Stimulated activated CD8-positive, alpha-beta memory T cell treated with anti-CD3 and anti-CD28 coated beads, Interleukin-4, amount 100 ng/mL, for 24 hours (primary cell): ENCODE measurements around the gene SERAC1.

Experiments
- DNase-seq: peaks from one replicate; pipeline ENCODE4 v3.0.0-alpha.2; 2020; ENCODE audit warnings: low read depth

The SERAC1 gene

GRCh38 chr6:158077676-158078075 is 90.4 kb downstream of the SERAC1 start:
- DNase-seq, result no peak

DNA sequence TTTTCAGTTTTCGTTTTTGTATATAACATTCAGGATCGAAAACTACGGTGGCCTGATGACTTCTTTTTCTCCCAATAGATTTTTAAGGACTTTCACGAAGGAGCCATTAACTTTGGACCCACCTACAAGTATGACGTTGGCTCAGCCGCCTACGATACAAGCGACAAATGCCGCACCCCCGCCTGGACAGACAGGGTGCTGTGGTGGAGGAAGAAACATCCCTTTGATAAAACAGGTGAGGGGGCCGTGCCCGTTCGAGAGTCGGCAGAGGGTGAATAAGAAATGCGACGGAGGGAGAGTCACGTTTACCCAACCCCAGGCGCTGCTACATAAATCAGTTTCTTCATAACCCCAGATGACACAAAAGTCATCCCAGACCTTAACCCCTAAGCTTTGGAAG is 91.5 kb downstream of the SERAC1 start:
- no peak for DNase-seq

- DNase-seq, result no peak
Measured at GRCh38 chr6:158073776-158074175, 94.3 kb downstream of the SERAC1 start.

DNA sequence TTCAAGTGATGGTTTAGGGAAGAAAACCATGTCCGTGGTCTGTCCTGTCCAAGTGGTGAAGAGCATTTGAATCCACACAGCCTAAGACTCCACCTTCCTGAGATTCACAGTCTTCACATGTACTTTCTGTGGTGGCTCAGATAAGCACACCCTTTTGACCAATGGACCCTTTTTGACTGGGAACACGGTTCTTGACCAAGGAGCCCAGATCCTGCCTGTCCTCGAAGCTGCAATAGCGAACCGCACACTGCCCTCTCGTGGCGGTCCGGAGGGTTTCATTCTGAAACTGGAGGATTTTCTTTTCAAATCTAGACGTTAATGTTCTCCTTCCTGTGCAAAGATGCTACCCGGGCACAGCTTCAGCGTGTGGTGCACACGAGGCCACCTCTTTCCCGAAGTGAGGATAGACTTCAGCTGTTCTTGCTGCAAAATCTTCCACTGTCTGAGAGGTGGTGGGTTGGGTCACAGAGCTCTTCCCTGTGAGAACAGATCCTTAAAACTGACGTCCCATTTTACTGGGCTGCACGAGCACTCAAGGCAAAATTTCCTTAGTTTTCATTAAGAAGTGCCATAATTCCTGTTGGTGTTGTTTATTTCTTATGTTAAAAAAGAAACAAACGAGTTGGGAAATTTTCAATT is 95.9 kb downstream of the SERAC1 start:
- DNase-seq, result peak; percentile 53

GRCh38 chr6:158071121-158072082 is 96.7 kb downstream of the SERAC1 start:
- no peak for DNase-seq

DNA sequence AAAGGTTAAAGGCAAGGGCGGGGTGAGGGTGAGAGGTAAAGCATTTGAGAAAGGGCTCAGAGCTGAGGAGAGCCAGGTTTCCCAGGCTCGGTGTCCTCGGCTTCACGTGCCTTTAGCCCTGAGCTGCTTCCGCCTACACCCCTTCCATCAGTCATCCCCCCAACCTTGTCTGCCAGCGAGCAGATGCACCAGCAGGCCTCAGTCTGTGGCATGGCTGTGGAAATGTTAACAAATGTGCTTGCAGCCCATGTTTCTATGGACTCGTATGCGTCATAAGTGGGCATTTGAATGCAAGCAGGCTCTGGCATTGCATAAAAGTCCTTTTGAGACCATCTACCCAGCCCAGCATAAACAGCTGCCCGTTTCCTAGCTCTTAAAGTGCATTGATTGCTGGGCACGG is 97.5 kb downstream of the SERAC1 start:
- DNase-seq, result no peak

DNA sequence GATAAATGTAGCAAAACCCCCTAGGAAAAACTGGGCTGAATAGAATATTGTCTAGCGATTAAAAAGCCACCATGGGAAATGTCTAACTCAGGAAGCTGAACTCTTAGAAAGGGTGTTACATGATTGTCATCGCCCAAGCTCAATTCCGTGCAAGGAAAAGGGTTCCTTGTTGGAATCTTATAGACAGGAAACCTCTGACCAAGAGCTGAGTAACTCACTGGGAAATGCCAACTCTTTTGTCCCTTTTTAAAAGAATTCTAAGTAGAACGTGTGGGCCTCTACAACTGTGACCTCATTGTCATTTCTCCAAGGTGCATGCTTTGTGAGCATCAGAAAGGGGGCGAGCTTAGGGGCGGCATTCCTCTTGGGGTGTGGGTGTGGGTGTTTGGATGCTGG is 98.3 kb downstream of the SERAC1 start:
- no peak for DNase-seq

GRCh38 chr6:158068893-158069799 is 98.9 kb downstream of the SERAC1 start:
- DNase-seq, result no peak

DNA sequence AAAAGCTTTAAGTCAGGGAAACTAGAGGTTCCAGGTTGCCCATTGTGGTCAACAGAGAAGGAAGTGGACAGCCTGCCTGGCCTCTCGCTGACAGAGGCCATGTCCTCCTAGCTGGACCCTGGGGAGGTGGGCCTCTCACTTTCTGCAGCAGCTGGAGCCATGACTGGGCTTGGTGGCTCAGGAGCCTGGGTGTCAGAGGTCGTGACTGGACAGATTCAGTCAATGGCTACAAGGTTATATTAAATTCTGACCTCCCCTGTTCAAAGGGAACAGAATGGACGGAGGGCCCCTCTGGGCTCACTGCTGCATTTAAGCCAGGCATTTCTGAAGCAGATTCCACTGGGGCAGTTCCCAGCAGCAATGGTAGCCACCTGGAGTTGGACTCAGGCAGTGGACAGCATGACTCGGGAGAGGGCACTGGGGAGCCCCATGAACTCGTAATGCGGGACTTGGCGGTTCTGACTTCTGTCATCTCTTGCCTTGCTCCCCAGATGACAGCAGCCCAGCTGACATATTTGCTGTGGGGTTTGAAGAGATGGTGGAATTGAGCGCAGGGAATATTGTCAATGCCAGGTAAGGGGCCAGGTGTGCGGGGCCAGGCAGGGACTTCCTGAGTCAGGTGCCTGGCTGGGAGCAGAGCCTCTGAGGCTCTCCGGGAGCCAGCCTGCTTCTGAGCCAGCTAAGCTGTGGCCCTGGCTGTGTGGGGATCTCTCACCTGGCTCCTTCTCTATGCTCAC is 99.7 kb downstream of the SERAC1 start:
- no peak for DNase-seq

DNA sequence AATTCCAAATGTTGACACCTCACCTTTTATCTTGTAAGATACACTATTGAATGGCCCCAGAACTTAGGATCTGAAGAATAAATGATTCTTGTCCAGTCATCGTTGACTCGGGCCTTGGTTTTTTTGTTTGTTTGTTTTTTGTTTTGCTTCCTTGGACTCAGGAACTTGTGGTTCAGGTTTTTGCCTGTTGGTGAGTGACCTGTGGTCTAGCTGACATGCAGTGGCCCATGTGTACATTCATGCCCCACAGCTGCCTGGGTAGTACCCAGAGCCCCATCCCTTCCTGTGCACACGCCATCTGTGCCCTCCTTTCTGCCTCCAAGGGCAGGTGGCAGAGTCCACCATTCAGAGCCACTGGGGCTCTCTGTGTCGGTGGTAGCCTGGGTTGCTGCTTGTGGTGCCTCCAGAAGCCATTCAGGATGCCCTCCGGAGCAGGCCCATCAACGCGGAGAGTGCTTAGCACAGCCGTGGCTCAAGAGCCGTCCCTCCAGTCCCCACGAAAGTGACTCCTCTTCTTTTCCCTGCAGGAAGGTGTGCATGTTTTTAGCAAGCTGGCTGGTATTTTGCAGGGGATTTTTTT is 100.5 kb downstream of the SERAC1 start:
- no peak for DNase-seq

GRCh38 chr6:158066136-158066781 is 101.8 kb downstream of the SERAC1 start:
- DNase-seq, result no peak

DNA sequence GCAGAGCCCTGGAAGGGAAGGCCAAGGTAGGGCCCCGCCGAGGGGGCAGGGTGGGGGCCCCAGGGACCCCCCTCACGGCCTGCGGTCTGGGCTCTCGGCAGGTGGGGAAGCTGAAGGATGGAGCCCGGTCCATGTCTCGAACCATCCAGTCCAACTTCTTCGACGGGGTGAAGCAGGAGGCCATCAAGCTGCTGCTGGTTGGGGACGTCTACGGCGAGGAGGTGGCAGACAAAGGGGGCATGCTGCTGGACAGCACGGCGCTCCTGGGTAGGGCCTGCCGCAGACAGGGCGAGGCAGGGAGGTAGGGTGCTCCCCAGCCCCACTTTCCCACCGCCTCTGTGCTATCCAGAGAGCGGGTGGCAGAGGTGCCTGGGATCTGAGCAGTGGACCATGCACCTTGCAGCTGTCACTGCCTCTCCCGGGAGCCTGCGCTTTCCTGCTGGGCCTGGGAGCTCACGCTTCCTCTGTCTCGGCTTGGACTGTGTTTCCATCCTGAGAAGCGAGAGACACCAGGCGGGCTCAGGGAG is 103.3 kb downstream of the SERAC1 start:
- no peak for DNase-seq

DNA sequence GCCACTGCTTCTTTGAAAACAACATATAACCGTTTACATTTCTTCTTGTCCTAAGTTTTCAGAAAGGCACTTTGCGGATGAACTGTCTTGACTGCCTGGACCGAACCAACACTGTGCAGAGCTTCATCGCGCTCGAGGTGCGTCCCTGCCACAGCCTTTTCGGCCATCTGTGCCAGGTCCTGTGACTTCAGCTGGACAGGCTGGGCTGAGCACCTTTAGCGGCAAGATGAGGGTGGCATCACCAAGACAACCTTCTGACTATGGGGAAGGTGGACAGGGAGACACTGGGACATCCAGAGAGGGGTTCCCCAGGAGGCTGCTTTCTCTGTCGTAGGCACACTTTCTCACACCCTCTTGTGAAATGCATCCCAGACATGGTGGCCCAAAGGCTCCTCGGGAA is 104.3 kb downstream of the SERAC1 start:
- DNase-seq, result no peak

DNA sequence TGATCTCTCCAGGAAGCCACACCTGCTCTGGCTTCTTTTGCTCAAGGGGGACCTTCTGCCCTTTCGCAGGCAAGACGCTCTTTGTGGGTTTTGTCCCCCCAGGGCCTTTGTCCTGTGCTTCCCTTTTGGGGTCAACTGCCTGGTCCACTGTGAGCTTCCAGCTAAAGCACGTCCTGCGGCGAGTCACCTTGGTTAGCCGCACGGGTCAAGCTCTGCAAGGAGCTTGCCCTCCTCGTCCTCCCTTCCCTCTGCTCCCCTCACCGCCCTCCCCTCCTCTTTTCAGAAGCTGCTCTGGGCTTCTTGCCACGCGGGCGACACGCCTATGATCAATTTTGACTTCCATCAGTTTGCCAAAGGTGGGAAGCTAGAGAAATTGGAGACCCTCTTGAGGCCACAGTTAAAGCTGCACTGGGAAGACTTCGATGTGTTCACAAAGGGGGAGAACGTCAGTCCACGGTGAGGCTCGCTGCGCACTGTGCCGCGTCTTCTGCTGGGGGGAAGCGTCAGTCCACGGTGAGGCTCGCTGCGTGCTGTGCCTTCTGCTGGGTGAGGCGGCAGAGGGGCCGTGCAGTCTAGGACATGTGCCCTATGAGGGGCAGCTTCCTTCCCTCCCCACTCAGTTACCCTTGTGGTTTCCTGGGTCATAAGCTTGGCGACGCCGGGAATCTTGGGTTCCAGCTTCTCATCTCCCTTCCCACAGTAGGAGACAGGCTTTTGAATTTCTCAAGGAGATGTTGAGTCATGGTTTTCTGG is 106.2 kb downstream of the SERAC1 start:
- DNase-seq, result no peak

DNA sequence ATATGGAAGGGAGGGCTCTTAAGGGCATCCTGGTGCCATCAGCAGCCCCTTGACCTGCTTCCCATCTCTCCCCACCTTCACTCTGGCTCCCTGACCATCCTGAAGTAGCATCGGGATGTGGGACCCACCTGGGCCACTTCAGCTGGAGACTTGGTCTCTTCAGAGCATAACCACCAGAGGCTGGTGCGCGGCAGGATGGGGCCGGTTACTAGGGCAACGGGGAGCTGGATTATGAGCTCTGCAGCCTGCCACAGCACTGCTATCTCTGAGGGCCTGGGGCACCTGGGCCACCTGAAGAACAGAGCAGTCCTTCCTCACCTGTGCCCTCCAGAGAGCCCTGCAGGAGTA is 106.7 kb downstream of the SERAC1 start:
- no peak for DNase-seq

DNA sequence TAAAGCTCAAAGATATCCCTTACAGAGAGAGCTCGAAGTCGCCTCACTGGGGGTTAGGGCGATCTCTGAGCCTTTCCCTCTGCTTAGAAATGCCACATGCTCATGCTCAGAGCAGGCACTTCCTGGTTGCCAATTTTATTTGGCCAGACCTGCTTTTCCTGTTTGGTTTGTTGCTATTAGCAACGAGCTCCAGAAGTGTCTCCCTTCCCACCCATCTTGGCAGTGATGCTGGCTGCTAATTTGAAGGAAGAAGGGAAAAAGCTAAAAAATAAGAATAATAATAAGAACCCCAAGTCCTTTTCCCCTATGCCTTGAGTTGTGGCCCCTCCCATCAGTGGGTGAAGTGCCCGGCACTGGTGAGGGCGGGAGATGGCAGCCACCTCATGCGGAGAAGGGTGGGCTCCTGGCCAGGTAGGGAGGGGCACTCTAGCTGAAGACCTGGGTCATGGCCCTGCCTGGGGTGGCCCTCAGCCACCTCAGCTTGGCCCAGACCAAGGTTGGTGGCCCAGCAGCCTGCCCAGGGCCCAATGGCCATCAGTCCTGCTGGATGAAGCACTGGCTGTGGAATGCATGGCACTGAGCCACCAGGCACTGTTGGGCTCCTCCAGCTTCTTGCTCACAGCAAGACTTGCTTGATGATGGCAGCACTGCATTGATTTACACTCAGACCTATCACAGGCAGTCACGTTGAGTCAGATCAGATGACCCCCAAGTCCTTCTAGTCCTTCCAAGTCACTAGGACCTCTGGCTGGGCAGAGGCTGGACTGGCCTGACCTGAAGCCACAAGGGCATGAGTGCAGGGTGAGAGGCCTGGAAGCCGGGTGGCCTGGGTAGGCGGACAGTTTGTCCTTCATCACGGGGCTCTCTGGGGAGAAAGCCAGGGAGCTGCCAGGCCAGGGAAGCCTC is 107.4 kb downstream of the SERAC1 start:
- no peak for DNase-seq
